GM19372 (cell line): ENCODE measurements around the gene GCNT2.
"Not testable (repeated sequence)": the region's sequence is repeated elsewhere in the genome, so short reads cannot be mapped to it uniquely, and the experiment has no call there.

Experiments
- ATAC-seq: cut with Tn5 transposase; IDR thresholded peaks from one replicate; pipeline ENCODE4 v1.9.1; 2021; ENCODE audit warnings: mild to moderate bottlenecking, low read depth, moderate library complexity; ENCODE audit not compliant: unreplicated experiment

The GCNT2 gene

DNA sequence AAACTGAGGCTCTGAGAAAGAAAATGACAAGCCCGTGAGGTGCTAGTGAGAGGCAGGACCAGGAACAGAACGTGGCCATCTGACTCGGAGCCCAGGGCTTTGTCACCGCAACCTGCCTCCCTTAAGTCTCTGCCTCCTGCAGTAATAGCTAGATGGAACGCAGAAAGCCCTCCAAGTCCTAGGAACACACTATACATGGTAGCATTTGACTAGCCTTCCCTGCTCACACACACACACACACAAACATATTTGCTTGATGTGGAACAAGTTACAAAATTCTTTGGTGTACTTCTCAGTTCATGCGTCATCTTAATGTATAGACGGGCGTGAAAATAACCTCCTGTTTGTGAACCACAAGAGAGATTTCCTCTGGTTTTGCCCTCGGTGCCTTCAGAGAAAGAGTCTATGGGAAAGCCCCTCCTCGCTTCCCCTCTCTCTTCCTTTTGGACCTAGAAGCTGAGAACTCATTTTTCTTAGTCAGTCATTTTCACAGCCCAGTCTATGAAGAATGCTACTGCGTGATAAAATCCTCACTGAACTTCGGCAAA lies 134.4 kb downstream of the GCNT2 start:
- no peak for ATAC-seq

DNA sequence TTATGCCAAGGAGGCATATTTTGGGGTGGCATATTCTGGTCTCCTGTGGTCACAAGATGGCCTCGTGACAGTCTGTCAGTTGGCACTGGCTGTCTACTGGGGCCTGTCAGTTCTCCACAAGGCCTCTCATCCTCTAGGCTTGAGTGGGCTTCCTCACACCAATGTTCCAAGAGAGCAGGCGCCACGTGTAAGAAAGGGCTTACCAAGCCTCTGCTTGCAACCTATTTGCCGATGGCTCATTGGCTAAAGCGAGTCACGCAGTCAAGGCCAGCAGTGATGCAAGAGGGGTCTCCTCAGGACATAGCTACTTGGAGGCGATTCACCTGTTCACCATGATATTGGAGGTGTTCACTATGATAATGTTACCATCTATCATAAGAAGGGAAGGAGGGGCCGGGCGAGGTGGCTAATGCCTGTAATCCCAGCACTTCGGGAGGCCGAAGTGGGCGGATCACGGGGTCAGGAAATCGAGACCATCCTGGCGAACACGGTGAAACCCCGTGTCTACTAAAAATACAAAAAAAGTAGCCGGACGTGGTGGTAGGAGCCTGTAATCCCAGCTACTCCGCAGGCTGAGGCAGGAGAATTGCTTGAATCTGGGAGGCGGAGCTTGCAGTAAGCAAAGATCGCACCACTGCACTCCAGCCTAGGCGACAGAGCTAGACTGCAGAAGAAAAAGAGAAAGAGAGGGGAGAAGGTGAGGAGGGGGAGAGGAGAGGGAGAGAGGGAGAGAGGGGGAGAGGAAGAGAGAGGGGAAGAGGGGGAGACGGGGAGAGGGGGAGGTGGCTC lies 138.0 kb downstream of the GCNT2 start:
- ATAC-seq = no peak

DNA sequence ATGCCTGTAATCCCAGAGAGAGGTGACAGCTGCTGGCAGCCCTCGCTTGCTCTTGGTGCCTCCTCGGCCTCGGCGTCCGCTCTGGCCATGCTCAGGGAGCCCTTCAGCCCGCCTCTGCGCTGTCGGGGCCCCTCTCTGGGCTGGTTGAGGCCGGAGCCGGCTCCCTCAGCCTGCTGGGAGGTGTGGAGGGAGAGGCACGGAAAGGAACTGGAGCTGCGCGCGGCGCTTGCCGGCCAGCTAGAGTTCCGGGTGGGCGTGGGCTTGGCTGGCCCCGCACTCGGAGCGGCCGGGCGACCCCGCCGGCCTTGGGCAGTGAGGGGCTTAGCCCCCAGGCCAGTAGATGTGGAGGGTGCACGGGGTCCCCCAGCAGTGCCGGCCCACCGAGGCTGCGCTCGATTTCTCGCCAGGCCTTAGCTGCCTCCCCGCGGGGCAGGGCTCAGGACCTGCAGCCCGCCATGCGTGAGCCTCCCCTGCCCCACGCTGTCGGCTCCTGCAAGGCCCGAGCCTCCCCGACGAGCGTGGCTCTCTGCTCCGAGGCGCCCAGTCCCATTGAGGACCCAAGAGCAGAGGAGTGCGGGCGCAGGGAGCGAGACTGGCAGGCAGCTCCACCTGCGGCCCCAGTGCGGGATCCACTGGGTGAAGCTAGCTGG lies 138.7 kb downstream of the GCNT2 start:
- no peak for ATAC-seq

DNA sequence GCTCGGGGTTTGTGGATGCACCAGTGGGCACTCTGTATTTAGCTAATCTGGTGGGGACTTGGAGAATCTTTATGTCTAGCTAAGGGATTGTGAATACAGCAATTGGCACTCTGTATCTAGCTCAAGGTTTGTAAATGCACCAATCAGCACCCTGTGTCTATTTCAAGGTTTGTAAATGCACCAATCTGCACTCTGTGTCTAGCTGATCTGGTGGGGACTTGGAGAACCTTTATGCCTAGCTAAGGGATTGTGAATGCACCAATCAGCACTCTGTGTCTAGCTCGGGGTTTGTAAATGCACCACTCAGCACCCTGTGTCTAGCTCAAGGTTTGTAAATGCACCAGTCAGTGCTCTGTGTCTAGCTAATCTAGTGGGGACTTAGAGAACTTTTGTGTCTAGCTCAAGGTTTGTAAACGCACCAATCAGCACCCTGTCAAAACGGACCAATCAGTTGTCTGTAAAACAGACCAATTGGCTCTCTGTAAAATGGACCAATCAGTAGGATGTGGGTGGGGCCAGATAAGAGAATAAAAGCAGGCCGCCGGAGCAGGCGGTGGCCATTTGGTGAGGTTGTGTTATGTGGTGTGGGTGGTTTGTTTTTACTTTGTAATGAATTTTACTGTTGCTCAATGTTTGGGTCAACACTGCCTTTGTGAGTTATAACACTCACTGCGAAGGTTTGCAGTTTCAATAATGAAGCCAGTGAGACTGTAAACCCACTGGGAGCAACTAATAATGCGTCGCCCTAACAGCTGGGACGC lies 139.5 kb downstream of the GCNT2 start:
- not testable (repeated sequence) for ATAC-seq

DNA sequence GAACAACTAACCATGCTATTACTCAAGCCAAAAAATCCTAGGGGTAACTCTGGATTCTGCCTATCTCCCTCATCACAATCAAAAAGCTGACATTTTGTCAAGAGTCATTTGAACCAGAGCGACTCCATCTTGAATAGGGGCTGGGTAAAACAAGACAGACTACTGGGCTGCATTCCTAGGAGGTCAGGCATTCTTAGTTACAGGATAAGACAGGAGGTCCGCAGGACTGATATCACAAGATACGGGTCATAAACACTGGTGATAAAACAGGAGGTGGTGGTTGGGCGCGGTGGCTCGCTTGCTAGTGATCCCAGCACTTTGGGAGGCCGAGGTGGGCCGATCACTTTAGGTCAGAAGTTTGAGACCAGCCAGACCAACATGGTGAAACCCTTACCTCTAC lies 141.1 kb downstream of the GCNT2 start:
- no peak for ATAC-seq

DNA sequence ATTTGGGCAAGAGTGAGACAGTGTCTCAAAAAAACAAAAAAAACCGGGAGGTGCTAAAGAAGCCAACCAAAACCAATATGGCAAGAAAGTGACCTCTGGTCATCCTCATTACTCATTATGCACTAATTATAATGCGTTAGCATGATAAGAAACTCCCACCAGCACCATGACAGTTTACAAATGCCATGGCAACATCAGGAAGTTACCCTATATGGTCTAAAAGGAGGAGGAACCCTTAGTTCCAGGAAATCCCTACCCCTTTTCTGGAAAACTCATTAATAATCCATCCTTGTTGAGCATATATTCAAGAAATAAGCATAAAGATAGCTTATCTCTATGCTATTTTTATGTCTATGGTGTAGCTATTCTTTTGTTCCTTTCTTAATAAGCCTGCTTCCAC lies 141.6 kb downstream of the GCNT2 start:
- ATAC-seq = no peak

DNA sequence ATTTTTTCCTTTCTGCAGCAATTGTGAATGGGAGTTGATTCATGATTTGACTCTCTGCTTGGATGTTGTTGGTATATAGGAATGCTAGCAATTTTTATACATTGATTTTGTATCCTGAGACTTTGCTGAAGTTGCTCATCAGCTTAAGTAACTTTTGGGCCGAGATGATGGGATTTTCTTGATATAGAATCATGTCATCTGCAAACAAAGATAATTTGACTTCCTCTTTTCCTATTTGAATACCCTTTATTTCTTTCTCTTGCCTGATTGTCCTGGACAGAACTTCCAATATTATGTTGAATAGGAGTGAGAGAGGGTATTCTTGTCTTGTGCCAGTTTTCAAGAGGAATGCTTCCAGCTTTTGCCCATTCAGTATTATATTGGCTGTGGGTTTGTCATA lies 144.4 kb downstream of the GCNT2 start:
- not testable (repeated sequence) for ATAC-seq

DNA sequence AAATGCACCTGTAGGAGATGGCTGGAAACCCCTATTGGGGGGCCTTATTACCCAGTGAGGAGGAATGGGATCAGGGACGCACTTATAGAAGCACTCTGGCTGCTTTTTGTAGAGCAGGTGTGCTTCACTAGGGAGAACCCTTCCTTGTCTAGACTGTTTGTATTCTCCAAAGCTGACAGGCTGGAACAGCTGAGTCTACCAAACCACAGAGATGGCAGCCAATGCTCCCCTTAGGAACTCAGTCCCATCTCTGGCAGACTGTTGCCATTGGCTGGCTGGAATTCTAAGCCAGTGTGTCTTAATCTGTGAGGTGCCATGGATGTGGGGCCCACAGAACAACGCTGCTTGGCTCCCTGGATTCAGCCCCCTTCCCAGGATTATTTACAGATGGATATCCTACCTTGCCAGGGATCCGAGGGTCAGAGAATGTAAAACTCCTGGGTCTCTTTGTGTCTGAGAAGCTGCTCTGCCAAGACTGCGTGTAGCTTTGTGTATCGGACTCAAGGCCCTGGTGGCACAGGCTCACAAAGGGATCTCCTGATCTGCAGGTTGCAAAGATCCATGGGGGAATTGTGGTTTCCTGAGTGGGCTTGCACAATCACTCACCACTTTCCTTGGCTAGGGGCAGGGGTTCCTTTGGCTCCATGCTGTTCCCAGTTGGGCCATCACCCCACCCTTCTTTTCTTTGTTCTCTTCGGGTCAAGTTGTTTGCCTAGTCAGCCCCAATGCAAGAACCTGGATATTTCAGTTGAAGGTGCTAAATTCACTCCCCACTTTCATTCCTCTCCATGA lies 147.2 kb downstream of the GCNT2 start:
- ATAC-seq = no peak

DNA sequence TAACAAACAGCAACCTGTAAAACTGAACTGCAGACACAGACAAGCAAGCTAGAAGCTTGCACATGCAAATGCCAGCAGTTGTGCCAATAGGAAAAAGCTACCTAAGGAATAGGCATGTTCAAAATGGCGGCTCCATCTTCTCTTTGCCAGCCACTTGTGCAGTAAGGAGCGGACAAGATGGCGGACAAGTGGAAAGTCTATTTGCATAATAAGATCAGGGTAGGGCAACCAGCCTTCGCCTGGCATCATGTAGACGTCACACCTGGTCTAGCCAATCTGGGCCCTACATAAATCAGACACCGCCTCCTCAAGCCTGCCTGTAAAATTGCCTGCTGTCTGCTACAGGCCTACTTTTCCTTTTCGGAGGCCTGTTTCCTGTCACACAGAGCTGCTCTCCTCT lies 155.3 kb downstream of the GCNT2 start:
- ATAC-seq = no peak

DNA sequence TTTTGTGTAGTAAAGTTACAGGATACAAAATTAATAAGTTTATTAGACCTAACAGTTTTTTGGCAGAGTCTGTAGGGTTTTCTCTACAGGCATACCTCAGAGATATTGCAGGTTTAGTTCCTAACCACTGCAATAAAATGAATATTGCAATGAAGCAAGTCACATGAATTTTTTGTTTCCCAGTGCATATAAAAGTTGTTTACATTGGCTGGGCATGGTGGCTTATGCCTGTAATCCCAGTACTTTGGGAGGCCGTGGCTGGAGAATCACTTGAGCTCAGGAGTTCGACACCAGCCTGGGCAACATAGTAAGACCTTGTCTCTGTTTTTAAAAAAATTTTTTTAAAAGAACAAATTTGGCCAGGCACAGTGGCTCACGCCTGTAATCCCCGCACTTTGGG lies 157.3 kb downstream of the GCNT2 start:
- ATAC-seq = no peak
